GM12874 (cell line): ENCODE results near the gene SNX2.

Source experiments
- TF ChIP-seq, protein P1 (sequence below): IDR thresholded peaks from 2 replicates; pipeline ENCODE4 v1.5.1; 2011; ENCODE audit warnings: low read depth, mild to moderate bottlenecking, control low read depth, low read length, moderate library complexity; ENCODE audit not compliant: insufficient read depth

Gene SNX2

DNA sequence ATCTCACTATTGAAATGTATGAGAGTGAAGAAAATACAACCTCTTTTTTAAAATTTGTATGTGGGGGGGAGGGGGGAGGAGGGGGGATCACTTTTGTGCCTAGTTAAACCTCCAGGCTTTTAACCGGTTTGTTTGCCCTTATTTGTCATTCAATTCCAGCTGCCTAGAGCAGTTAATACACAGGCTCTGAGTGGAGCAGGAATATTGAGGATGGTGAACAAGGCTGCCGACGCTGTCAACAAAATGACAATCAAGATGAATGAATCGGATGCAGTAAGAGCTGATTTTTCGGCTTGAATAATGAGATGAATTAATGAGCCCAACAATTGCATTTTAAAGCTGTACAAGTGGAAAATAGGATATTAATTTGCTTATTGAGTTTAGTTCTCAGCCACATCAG, 41.9 kb downstream of the SNX2 start:
- TF ChIP-seq, protein P1, sequence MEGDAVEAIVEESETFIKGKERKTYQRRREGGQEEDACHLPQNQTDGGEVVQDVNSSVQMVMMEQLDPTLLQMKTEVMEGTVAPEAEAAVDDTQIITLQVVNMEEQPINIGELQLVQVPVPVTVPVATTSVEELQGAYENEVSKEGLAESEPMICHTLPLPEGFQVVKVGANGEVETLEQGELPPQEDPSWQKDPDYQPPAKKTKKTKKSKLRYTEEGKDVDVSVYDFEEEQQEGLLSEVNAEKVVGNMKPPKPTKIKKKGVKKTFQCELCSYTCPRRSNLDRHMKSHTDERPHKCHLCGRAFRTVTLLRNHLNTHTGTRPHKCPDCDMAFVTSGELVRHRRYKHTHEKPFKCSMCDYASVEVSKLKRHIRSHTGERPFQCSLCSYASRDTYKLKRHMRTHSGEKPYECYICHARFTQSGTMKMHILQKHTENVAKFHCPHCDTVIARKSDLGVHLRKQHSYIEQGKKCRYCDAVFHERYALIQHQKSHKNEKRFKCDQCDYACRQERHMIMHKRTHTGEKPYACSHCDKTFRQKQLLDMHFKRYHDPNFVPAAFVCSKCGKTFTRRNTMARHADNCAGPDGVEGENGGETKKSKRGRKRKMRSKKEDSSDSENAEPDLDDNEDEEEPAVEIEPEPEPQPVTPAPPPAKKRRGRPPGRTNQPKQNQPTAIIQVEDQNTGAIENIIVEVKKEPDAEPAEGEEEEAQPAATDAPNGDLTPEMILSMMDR, result no peak

DNA sequence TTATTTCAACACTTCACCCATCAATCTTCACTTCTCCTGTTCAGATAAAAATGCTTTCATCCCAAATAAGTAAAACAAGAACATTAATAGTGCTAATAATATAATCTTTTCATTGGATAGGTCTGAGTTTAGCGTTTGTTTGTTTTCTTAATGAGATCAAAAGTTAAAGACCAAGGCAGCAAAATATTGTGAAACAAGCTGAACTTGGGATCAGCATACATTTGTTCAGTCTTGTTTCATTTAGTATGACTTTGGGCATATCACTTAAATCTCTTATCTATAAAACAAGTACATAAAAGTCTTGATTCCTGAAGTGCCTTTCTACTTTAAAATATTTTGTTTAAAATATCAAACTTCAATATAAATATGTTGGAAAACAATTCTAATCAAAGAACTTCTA, 57.1 kb downstream of the SNX2 start:
- TF ChIP-seq, protein P1, result no peak

DNA sequence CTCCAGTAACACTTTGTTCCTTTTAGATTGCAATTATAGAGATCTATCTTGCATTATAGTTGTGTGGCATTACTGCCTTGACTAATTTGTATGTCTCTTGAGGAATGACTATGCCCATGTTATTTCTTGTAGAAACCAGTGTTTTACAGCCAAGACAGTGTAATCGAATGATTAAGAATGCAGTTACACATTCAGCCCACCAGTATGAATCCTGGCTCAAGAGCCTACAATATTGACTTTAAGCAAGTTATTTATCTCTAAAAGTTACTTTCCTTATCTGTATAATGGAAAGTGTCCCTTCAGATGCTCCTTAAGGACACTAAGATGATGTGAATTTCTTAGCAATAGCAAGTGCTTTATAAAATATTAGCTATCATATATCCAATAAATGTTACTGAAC, 60.8 kb downstream of the SNX2 start:
- TF ChIP-seq, protein P1, result no peak

DNA sequence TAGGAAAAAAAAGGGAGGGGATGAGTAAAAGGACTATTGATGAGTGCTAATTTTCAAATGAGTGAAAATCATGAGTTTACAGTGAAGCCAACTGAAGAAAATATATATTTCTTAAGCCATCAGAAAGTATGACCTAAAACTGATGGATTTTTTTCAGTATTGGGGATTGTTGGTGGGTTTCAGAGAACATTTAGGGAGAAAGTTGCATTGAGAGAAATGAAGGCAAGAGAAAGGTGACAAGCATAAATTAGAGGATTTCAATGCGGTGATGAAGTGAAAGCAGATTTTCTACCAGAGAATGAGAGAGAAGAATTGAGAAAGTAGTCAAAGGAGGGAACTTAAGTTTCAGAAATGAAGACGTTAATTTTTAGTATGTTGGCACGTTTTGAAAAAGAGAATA, 62.1 kb downstream of the SNX2 start:
- TF ChIP-seq, protein P1, result no peak

DNA sequence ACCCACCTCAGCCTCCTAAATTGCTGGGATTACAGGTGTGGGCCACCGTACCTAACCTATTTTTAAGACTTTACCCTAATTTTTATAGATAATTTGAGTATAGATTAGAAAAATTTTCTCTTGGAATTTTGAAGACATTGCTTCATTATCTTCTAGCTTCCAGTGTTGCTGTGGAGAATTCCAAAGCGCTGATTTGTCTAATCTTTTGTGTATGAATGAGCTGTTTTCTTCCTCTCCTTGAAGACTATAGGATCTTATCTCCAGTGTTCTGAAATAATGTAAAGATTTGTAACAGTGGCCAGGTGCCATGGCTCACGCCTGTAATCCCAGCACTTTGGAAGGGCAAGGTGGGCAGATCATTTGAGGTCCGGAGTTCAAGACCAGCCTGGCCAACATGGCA, 64.9 kb downstream of the SNX2 start:
- TF ChIP-seq, protein P1, result no peak

DNA sequence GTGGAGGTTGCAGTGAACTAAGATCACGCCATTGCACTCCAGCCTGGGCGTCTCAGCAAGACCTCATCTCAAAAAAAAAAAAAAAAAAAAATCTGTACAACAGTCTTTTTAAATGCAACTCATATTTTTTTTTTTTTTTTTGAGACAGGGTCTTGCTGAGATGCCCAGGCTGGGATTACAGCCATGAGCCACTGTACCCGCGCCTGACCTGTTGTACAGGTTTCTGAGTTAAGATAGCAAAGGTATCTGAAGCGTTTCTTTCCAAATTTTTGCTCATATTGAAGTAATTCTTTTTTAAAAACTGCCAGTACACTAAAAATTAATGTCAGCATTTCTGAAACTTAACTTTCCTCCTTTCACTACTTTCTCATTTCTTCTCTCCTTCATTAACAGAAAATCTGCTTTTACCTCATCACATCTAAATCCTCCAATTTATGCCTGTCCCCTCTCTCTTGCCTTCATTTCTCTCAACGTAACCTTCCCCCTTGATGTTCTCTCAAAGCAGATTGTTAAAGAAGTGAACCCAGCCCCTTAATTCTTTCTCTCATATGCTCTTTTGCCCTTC, 67.2 kb downstream of the SNX2 start:
- TF ChIP-seq, protein P1, result no peak

DNA sequence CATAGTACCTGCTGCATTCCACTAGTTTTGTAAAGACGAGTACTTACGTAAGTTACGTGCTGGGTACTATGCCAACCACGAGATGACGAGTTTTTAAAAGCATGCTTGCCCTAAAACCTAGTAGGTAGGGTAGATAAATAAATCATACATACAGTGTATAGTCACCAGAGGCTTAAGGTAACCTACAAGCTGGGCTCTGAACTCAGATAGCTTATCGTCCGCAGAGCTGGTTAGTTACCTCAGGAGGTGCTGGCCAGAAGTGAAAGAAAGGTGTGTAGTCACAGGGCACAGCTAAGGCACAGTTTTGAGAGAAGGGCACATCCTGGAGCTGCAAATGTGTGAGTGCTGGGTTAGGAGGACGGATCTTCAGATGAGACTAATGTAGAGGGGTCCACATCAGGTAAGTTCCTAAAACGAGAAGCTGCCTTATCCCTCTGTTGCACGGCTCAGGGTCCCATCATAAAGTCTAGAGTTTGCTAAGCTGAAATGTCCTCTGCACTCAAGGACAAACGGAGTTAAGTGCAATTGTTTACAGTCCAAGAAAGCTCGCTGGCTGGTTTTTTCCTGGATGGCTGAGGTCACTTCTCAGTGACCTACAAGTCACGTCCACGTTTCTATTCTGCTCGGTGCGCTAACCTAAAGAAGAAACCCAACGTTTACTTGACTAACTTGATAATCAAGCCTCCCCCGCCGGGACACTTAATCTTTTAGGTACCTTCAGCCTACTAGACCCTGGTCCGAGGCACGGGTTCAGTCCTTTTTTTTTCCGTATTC, 69.4 kb downstream of the SNX2 start:
- TF ChIP-seq, protein P1, result no peak
